HG03521 (cell line): ENCODE data around the gene ZNF423.

ENCODE experiments used
- ATAC-seq: cut with Tn5 transposase; IDR thresholded peaks from one replicate; pipeline ENCODE4 v1.9.1; 2021; ENCODE audit warnings: mild to moderate bottlenecking, moderate library complexity; ENCODE audit not compliant: unreplicated experiment

Gene ZNF423

GRCh38 chr16:49651226-49651625, 204.7 kb downstream of the ZNF423 start:
- no peak for ATAC-seq

DNA sequence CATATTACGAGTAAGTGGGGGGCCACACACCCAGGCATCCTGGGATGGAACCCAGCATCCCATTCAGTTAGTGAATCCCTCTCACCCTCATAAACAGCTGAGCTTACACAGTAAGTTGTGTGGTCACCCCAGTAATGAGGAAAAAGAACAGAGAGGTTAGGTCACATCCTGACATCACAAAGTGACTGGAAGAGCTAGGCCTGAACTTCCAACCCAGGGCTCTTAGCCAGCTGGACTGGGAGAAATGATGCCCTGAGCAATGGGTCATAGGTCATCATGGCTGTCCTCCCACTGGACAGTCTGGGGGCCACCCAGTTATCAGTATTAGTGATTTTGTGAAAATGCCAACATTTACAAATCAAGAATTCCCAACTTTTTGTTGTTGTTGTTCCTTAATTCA, 205.3 kb downstream of the ZNF423 start:
- ATAC-seq, result no peak

GRCh38 chr16:49649013-49649765, 206.7 kb downstream of the ZNF423 start:
- ATAC-seq, result no peak

DNA sequence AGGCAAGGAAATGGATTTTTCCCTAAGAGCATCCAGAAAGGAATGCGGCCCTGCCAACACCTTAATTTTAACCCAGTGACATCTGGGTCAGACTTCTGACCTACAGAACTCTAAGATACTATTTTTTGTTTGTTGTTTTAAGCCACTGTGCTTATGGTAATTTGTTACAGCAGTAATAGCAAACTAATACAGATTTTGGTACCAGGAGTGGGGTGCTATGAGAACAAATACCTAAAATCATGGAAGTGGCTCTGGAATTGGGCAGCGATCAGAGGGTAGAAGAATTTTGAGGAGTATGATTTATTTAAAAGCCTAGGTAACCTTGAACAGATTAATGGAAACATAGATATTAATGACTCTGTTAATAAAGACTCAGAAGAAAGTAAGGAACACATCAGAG, 208.2 kb downstream of the ZNF423 start:
- no peak for ATAC-seq

- ATAC-seq, result no peak
Observed at GRCh38 chr16:49645263-49645662, 210.6 kb downstream of the ZNF423 start.

GRCh38 chr16:49644145-49644463, 211.8 kb downstream of the ZNF423 start:
- ATAC-seq, result no peak

- ATAC-seq, result no peak
Observed at GRCh38 chr16:49643429-49644144, 212.3 kb downstream of the ZNF423 start.

- no peak for ATAC-seq
Observed at GRCh38 chr16:49641250-49641649, 214.7 kb downstream of the ZNF423 start.

DNA sequence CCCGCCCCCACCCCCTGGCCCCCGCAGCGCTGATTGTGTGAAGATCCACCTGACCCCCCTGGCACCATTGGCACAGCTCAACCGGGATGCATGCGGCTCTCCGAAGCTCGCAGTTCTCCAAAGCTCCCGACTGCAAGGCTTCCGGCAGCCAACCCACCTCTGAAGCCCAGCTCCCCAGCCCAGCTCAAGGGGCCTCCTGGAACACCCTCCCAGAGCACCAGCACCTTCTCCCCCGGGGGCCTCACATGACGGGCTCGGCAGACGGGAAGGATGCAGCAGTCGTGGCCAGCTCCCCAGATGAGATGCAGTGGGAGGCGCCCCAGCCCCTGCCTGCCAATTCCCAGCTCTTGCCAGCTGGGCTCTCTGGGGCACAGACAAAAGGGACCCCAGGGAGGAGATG, 215.3 kb downstream of the ZNF423 start:
- no peak for ATAC-seq

GRCh38 chr16:49639739-49640431, 216.0 kb downstream of the ZNF423 start:
- no peak for ATAC-seq

DNA sequence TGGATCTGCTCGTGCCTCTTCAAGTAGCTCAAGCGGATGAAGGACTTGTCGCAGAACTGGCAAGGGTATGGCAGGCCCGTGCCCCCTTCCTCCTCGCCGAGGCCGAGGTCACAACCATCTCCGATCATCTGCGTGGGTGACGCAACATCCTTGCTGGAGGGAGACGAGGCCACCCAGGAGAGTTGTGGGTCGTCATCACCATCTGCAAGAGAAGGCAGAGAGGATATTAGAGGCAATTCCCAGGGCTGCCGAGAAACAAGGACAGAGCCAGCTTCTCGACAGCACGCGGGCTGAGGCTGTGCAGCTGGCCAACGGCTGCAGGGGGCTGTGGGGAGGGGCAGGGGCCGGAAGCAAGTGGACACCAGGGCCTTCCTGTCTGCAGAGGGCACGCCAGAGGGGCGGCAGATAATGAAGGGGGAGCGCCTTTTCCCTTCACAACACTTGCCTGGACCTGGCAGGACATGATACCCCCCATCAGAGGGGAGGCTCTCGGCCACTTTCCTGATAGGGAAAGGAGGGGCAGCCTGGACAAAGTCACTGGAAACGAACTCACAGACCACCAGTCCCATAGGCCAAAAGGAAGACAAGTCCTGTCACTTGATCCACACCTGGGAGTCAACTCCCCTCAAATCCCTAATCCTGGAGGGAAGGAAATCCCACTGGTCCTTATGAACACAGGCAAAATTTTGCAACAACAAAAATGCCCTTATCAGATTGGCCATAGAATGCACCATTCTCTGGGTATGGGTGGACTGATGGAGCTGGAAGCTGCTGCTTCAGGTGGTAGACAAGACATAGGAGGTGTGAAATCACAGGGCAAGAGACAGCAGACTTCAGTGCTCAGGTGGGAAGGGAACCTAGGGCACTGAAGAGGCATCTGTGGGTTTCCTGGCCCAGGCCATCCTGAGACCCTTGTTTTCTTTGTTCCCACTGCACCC, 217.0 kb downstream of the ZNF423 start:
- ATAC-seq, result no peak

DNA sequence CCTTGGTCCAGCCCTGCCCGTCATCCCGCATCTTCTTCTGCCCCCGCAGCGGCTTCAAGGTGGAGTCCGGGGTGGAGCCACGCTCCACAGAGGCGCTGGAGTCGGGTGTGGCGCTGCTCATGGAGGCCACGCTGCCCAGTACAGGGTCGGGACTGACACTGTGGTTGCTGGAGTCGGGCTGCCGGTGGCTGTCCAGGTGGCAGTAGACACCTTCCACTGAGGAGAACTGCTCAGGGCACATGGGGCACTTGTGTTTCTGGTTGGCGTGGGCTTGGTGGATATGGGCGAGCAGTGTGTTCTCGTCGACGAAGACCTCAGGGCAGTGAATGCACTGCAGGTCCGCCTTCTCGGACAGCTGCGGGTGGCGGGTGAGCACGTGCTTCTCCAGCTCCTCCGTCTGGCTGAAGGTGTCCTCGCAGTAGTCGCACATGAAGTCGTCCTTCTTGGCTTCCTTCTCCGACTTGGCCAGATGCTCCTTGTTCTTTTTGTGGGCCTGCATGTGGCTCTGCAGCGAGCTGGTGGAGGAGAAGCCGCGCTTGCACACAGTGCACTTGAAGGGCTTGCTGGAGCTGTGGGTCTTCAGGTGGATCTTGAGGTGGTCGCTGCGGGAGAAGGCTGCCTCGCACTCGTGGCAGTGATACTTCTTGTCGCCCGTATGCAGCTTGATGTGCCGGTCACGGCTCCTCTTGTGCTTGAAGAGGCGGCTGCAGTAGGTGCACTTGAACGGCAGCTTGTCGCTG, 217.8 kb downstream of the ZNF423 start:
- no peak for ATAC-seq

DNA sequence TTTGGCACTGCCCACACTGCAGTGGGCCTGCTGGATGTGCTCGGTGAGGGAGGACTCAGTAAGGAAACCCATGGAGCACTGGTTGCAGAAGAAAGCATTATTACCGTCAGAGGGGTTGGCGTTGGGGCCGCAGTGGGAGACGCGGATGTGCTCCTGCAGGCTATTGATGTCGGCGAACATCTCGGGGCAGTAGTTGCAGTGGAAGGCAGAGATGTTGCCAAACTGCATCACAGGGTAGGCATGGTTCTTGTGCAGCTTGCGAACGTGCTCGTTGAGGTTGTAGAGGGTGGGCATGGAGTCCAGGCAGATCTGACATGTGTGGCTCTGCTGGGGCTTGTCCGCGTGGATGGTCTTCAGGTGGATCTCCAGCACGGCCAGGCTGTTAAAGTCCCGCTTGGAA, 218.4 kb downstream of the ZNF423 start:
- no peak for ATAC-seq

DNA sequence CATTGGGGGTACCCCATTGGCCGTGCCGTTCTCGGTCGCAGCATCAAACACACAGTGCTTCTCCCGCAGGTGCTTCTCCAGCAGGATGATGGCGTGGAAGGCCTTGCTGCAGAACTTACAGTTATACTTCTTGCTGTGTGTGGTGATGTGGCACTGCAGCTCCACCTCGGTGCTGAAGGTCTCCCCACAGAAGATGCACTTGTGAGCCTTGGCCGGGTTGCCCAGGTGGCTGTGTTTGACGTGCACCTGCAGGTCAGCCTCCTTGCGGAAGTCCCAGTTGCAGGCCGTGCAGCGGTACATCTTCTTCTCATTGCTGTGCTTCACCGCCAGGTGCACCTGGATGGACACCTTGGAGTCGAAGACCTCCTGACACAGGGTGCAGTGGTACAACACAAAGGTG, 219.3 kb downstream of the ZNF423 start:
- no peak for ATAC-seq

DNA sequence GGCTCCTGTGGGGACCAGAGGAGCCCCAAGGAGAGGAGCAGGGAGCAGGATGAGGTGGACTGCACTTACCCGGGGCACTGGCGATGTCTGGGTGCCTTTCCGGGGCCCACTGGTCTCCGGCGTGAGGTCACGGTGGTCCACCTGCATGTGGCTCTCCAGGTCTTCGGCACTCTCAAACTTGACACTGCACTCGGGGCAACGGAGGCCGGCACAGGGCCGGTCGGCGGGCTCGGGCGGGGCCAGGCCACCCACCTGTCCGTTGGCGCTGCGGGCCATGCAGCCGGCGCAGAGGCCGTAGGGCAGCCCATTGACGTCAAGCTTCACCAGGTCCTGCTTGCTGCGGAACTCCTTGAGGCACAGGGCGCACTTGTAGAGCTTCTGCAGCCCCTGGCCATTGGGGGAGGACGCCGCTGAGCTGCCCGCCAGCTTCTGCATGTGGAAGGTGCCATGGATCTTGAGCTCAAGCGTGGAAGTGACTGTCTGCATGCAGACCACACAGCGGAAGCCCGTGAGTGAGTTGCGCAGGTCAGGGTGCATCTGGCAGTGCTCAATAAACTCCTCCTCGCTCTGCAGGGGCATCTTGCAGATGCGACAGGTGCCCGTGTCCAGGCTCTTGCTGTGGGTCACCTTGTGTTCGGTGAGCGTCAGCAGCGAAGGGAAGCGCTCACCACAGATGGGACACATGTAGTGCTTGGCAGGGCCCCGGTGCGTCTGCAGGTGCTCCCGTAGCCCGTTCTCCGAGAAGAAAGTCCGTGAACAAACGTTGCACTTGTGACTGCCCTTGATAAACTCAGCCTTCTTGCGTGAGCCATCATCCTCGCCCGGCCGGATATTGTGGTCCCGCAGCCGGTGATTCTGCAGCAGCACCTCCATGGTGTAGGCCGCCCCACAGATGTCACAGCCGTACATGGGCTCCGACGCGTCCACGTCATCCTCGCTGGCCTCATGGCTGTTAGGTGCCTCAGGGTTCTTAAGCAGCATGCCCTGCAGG, 220.0 kb downstream of the ZNF423 start:
- no peak for ATAC-seq

DNA sequence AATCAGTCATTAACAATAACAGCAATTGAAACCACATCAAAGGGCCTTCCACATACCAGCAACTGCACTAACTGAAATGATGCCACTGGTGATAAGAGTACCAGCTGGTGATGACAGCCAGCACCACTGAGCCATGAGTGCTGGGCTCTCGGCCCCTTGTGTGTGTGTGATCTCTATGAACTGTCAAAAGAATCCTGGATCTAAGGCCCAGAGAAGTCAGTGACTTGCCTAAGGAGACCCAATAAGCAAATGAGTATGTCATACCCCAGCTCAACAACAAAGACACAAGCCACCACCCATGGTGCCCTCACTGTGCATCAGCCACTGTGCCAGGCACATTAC, 220.9 kb downstream of the ZNF423 start:
- no peak for ATAC-seq

DNA sequence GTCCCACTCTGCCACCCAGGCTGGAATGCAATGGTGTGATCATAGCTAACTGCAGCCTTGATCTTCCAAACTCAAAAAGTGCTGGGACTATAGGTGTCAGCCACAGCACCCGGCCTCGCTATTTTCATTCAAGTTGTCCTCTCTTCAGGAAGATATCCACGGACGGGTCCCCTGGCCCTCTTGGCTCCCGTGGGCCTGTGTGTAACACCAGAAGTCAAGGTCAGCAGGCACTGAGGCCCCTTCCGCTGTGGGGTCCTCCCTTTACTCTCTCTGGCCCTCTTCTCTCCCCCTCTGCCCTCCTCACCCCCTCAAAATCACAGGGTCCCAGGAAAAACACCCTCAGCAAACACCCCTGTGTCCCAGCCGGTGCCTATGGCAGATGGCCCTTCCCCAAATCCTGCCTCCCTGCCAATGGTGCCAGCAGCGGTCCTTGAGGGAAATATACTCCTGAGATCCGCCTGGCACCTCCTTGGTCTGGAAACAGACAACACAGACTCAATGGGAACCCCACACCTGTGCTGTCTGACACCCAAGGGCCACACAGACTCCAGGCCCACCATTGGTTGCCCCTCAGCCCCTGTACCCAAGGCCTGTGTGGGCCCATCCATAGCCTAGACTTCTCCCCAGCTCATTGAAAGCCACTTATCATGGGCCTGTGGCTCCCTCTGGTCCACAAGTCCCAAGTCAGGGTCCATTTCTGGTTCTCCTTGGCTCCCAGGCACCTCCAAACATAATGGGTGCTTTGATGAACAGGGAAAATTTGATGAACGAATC, 221.5 kb downstream of the ZNF423 start:
- no peak for ATAC-seq

GRCh38 chr16:49632795-49633184, 223.1 kb downstream of the ZNF423 start:
- ATAC-seq, result no peak
